ENCODE results near the gene PDE1A. TPM values are rescaled to one million over a fixed set of nuclear protein-coding genes. Genes with fewer than 3 reads are reported as not detected.

The PDE1A gene
- total RNA-seq, 3 donors from 2014 or later (not counting 1 experiment from before 2014, with no cell fraction given) = not detected

- intact Hi-C loops (cut with micrococcal nuclease) = no loop called here
- Histone ChIP-seq H3K36me3 (ENCODE audit: control insufficient read depth, insufficient read depth, low read length) (no peaks in the 10 kb centered on the region), H3K4me1 (ENCODE audit: control insufficient read depth, insufficient read depth, low read length) (no peaks in the 10 kb centered on the region), H3K27me3 (ENCODE audit: control insufficient read depth, insufficient read depth, low read length) (no peaks in the 10 kb centered on the region), H3K9me3 (ENCODE audit: control insufficient read depth, insufficient read depth, low read length) (no peaks in the 10 kb centered on the region), H3K4me3 (ENCODE audit: low read length) (no peak overlapping the region), H3K27ac (ENCODE audit: low read length) (no peak overlapping the region)
- Mint-ChIP-seq H3K9me3 (peaks cover 2 to 10% of the 10 kb centered on the region in 2 donors), H3K4me1 (no peaks in the 10 kb centered on the region), H3K4me3 (no peak overlapping the region), H3K36me3 (no peaks in the 10 kb centered on the region), H3K27me3 (ENCODE audit: low read depth in 2 of 2) (no peaks in the 10 kb centered on the region), H3K27ac (no peak overlapping the region)
- TF ChIP-seq CTCF (IDR thresholded peaks at IDR 0.05) = no peak
- ATAC-seq (no peak), DNase-seq (no peak)
- 89% methylated on average over 4 of the region's 4 CpGs for WGBS (ENCODE audit: insufficient coverage)
Measured at GRCh38 chr2:182416191-182416590, 10.6 kb downstream of the PDE1A start.

GRCh38 chr2:182415771-182416170 is 11.1 kb downstream of the PDE1A start:
- WGBS (ENCODE audit: insufficient coverage) = 100% methylated on average over 1 of the region's 1 CpG
- peaks cover 2 to 10% of the 10 kb centered on the region in 2 donors for H3K9me3 Mint-ChIP-seq
- Histone ChIP-seq H3K27me3 (ENCODE audit: control insufficient read depth, insufficient read depth, low read length) (no peaks in the 10 kb centered on the region), H3K27ac (ENCODE audit: low read length) (no peak overlapping the region), H3K36me3 (ENCODE audit: control insufficient read depth, insufficient read depth, low read length) (no peaks in the 10 kb centered on the region), H3K4me3 (ENCODE audit: low read length) (no peak overlapping the region), H3K9me3 (ENCODE audit: control insufficient read depth, insufficient read depth, low read length) (no peaks in the 10 kb centered on the region), H3K4me1 (ENCODE audit: control insufficient read depth, insufficient read depth, low read length) (no peaks in the 10 kb centered on the region)
- intact Hi-C loops (cut with micrococcal nuclease) = no loop called here
- no peaks in the 10 kb centered on the region for H3K27me3 Mint-ChIP-seq (ENCODE audit: low read depth in 2 of 2)
- no peak overlapping the region for H3K27ac Mint-ChIP-seq
- H3K36me3 Mint-ChIP-seq = no peaks in the 10 kb centered on the region
- no peak for TF ChIP-seq CTCF (IDR thresholded peaks at IDR 0.05)
- ATAC-seq (no peak), DNase-seq (no peak)
- H3K4me3 Mint-ChIP-seq = no peak overlapping the region
- no peaks in the 10 kb centered on the region for H3K4me1 Mint-ChIP-seq

GRCh38 chr2:182412858-182413257 is 14.0 kb downstream of the PDE1A start:
- Histone ChIP-seq H3K4me3 (ENCODE audit: low read length) (no peak overlapping the region), H3K27ac (ENCODE audit: low read length) (no peak overlapping the region), H3K9me3 (ENCODE audit: control insufficient read depth, insufficient read depth, low read length) (no peaks in the 10 kb centered on the region), H3K27me3 (ENCODE audit: control insufficient read depth, insufficient read depth, low read length) (no peaks in the 10 kb centered on the region), H3K4me1 (ENCODE audit: control insufficient read depth, insufficient read depth, low read length) (no peaks in the 10 kb centered on the region), H3K36me3 (ENCODE audit: control insufficient read depth, insufficient read depth, low read length) (no peaks in the 10 kb centered on the region)
- Mint-ChIP-seq H3K4me1 (no peaks in the 10 kb centered on the region), H3K4me3 (no peak overlapping the region), H3K27me3 (ENCODE audit: low read depth in 2 of 2) (no peaks in the 10 kb centered on the region), H3K27ac (no peak overlapping the region), H3K9me3 (peaks cover 5 to 13% of the 10 kb centered on the region in 2 donors), H3K36me3 (no peaks in the 10 kb centered on the region)
- DNase-seq (no peak), ATAC-seq (no peak)
- WGBS (ENCODE audit: insufficient coverage) = 81% methylated on average over 3 of the region's 3 CpGs
- no peak for TF ChIP-seq CTCF (IDR thresholded peaks at IDR 0.05)
- intact Hi-C loops (cut with micrococcal nuclease) = no loop called here

- 91% methylated on average over 2 of the region's 2 CpGs for WGBS (ENCODE audit: insufficient coverage)
- H3K4me1 ChIP-seq (ENCODE audit: control insufficient read depth, insufficient read depth, low read length) = no peaks in the 10 kb centered on the region
- H3K27ac ChIP-seq (ENCODE audit: low read length) = no peak overlapping the region
- no peaks in the 10 kb centered on the region for H3K27me3 Mint-ChIP-seq (ENCODE audit: low read depth in 2 of 2)
- H3K36me3 ChIP-seq (ENCODE audit: control insufficient read depth, insufficient read depth, low read length) = no peaks in the 10 kb centered on the region
- intact Hi-C loops (cut with micrococcal nuclease) = no loop called here
- ATAC-seq (no peak), DNase-seq (no peak)
- peaks cover 5 to 10% of the 10 kb centered on the region in 2 donors for H3K9me3 Mint-ChIP-seq
- TF ChIP-seq CTCF (IDR thresholded peaks at IDR 0.05) = no peak
- no peaks in the 10 kb centered on the region for H3K4me1 Mint-ChIP-seq
- H3K27ac Mint-ChIP-seq = no peak overlapping the region
- H3K9me3 ChIP-seq (ENCODE audit: control insufficient read depth, insufficient read depth, low read length) = no peaks in the 10 kb centered on the region
- H3K27me3 ChIP-seq (ENCODE audit: control insufficient read depth, insufficient read depth, low read length) = no peaks in the 10 kb centered on the region
- H3K36me3 Mint-ChIP-seq = no peaks in the 10 kb centered on the region
- no peak overlapping the region for H3K4me3 Mint-ChIP-seq
- no peak overlapping the region for H3K4me3 ChIP-seq (ENCODE audit: low read length)
Measured at GRCh38 chr2:182410120-182410519, 16.7 kb downstream of the PDE1A start.

Data from natural killer cell (primary cell).